Prostate gland (tissue), 2 donors: Measurements from ENCODE around the gene TNXB.
"Not testable (repeated sequence)": the region's sequence is repeated elsewhere in the genome, so short reads cannot be mapped to it uniquely, and the experiment has no call there.

Experiments
- POLR2A ChIP-seq: fragments of 450-650 bp; IDR thresholded peaks from one replicate; pipeline ENCODE4 v1.6.1; 2016; ENCODE audit warnings: antibody characterized with exemption, mild to moderate bottlenecking
- POLR2AphosphoS5 ChIP-seq: sonication (generic); formaldehyde crosslinking; IDR thresholded peaks from one replicate; pipeline ENCODE4 v1.6.1; 2017; ENCODE audit warnings: antibody characterized with exemption
- TF ChIP-seq, protein P1 (sequence below), 4 experiments: fragments of 200-600 bp in 2 of 4; fragments of 450-650 bp in 2 of 4; sonication (generic) in 2 of 4; IDR thresholded peaks; 1 replicate in 3 of 4; 2 replicates in 1 of 4; pipeline ENCODE4 v1.5.1; 2016 to 2019; ENCODE audit warnings: antibody characterized with exemption in 4 of 4, mild to moderate bottlenecking in 2 of 4, moderate library complexity in 2 of 4

DNA sequence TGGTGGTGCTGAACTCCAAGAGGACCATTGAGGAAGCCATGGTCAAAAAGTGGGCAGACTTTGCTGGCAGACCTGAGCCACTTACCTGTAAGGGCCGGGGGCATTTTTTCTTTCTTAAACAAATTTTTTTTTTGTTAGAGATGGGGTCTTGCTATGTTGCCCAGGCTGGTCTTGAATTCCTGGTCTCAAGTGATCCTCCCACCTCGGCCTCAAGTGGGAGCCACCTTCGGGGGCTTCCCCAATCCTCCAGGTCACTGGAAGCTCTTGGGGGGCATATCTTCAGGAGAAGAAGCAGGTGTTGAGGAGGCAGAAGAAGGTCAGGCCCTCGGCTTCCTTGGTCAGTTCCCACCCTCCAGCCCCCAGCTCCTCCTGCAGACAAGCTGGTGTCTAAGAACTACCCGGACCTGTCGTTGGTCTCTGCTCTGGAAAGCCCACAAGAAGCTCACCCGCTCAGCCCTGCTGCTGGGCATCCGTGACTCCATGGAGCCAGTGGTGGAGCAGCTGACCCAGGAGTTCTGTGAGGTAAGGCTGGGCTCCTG, 103.1 kb downstream of the TNXB start:
- TF ChIP-seq, protein P1, sequence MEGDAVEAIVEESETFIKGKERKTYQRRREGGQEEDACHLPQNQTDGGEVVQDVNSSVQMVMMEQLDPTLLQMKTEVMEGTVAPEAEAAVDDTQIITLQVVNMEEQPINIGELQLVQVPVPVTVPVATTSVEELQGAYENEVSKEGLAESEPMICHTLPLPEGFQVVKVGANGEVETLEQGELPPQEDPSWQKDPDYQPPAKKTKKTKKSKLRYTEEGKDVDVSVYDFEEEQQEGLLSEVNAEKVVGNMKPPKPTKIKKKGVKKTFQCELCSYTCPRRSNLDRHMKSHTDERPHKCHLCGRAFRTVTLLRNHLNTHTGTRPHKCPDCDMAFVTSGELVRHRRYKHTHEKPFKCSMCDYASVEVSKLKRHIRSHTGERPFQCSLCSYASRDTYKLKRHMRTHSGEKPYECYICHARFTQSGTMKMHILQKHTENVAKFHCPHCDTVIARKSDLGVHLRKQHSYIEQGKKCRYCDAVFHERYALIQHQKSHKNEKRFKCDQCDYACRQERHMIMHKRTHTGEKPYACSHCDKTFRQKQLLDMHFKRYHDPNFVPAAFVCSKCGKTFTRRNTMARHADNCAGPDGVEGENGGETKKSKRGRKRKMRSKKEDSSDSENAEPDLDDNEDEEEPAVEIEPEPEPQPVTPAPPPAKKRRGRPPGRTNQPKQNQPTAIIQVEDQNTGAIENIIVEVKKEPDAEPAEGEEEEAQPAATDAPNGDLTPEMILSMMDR (IDR thresholded peaks at IDR 0.05) = not testable (repeated sequence)
- not testable (repeated sequence) for TF ChIP-seq POLR2A, POLR2AphosphoS5
